ENCODE results near the gene PNMA1. TPM values are rescaled to one million over a fixed set of nuclear protein-coding genes. Genes with fewer than 3 reads are reported as not detected.

The PNMA1 gene
- total and polyA plus RNA-seq, 7 donors: 11.4 to 63.1 (median 33.5) TPM

DNA sequence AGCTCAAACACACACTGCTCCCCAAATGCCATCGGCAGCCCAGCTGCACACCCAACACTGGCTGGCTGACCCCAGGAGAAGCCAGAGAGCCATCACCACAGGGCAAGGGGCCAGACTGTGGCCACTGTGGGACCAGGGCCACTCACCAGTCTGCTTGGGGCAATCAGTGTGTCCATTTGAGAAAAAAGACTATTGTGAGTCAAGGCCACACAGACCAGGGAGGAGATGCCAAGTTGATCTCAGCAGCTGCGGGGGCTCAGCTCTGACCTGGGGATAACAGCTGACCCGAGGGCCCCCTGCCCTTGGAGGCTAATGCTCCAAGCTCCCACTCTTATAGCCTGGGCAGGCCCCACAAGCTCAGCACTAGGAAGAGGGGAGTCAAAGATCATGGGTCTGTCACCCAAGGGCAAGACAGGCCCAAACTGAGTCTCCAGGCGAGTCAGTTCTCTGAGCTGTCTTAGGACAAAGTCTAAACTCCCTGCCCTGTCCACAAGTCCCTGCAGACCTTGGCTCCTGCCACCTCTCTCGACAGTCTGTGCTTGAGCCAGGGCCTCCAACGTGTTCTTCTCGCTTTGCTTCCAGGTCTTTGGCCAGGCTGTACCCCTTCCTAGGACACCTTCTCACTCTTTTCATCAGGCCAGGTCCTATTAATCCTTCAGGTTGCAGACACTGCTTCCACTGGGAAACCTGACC, 30.1 kb upstream of the PNMA1 start:
- TF ChIP-seq, protein P1, sequence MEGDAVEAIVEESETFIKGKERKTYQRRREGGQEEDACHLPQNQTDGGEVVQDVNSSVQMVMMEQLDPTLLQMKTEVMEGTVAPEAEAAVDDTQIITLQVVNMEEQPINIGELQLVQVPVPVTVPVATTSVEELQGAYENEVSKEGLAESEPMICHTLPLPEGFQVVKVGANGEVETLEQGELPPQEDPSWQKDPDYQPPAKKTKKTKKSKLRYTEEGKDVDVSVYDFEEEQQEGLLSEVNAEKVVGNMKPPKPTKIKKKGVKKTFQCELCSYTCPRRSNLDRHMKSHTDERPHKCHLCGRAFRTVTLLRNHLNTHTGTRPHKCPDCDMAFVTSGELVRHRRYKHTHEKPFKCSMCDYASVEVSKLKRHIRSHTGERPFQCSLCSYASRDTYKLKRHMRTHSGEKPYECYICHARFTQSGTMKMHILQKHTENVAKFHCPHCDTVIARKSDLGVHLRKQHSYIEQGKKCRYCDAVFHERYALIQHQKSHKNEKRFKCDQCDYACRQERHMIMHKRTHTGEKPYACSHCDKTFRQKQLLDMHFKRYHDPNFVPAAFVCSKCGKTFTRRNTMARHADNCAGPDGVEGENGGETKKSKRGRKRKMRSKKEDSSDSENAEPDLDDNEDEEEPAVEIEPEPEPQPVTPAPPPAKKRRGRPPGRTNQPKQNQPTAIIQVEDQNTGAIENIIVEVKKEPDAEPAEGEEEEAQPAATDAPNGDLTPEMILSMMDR (IDR thresholded peaks at IDR 0.05): no peak
- TF ChIP-seq POLR2A (IDR thresholded peaks at IDR 0.05) (no peak), POLR2AphosphoS5 (IDR thresholded peaks at IDR 0.05) (no peak), EP300 (IDR thresholded peaks at IDR 0.05) (no peak)
- Histone ChIP-seq H3K27ac (peak overlapping the region; percentile 87 to 100 (median 94)), H3K9me3 (no peaks in the 10 kb centered on the region), H3K4me3 (no peak overlapping the region), H3K27me3 (no peaks in the 10 kb centered on the region), H3K36me3 (peaks cover 3 to 7% (median 5%) of the 10 kb centered on the region in 4 donors), H3K4me1 (peaks cover 0 to 100% (median 99%) of the 10 kb centered on the region in 4 donors)
- DNase-seq: no peak
- intact Hi-C loops (cut with DNase I): no loop called here
- 29 to 50% methylated on average over 7 of the region's 7 CpGs for WGBS, 2 donors

DNA sequence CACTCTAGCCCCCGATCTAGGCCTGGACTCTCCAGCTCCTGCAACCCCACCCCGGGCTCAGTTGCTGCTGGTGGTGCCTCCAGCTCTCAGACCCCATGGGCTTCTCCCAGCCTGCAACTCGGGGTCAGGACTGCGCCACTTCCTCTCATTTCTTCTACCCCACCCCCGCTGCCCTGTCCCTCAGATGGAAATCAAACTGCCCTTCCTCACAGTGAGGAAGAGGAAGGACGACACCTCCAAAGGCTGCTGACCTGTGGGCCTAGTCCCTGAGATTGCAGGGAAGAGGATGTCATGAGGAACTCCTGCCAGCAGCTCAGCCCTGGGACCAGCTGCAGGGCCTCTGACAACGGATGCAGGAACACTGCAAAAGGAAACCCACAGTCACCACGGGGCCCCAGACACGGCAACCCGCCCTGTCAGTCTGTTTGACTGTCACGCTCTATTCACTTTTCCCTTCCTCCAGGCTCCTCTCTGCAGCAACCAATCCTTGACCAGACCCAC, 29.3 kb upstream of the PNMA1 start:
- H3K36me3 ChIP-seq: peaks cover 11 to 15% (median 13%) of the 10 kb centered on the region in 4 donors
- TF ChIP-seq, protein P1 (IDR thresholded peaks at IDR 0.05): no peak
- no peak for TF ChIP-seq EP300 (IDR thresholded peaks at IDR 0.05)
- TF ChIP-seq POLR2A (IDR thresholded peaks at IDR 0.05): no peak
- peak in 1 of 4 donors; percentile 18 for TF ChIP-seq POLR2AphosphoS5 (IDR thresholded peaks at IDR 0.05)
- 24 to 57% methylated on average over 11 of the region's 11 CpGs for WGBS, 2 donors
- no peaks in the 10 kb centered on the region for H3K9me3 ChIP-seq
- no peaks in the 10 kb centered on the region for H3K27me3 ChIP-seq
- H3K4me1 ChIP-seq: peaks cover 0 to 100% (median 99%) of the 10 kb centered on the region in 4 donors
- H3K27ac ChIP-seq: peak overlapping the region; percentile 87 to 100 (median 94)
- DNase-seq: peak; percentile 85
- no peak overlapping the region for H3K4me3 ChIP-seq
- intact Hi-C loops (cut with DNase I): no loop called here

DNA sequence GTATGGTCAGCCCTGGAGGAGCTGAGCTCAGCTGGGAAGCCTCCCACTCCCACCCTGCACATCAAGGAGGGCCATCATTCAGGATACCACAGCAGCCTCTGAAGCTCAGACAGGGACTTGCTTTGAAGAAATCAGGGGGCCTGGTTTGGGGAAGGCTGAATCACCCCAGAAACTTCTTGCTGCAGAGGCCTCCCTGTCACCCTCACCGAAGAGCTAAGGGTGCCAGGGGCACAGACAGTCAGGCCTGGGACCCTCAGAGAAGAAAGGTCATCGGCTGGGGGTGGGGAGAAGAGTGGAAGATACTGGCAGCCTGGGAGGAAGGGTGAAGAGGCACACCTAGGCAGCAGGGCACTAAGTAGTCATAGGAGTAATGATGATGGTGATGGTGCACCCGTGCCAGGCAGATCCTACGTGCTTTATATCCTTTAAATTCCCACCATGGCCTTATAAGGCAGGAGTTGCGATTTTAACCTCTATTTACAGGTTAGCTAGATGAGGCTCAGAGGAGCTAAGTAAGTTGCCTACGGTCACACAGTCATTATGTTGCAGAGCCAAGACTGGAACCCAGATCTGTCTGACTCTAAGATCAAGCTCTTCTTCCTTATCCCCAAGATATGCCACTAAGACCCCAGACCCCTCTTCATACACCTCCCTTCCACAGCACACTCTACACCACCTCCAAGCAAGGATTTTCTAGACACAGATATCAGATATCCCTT, 28.5 kb upstream of the PNMA1 start:
- intact Hi-C loops (cut with DNase I): no loop called here
- 62 to 68% methylated on average over 6 of the region's 6 CpGs for WGBS, 2 donors
- TF ChIP-seq, protein P1 (IDR thresholded peaks at IDR 0.05): no peak
- TF ChIP-seq POLR2A (IDR thresholded peaks at IDR 0.05) (no peak), POLR2AphosphoS5 (IDR thresholded peaks at IDR 0.05) (no peak), EP300 (IDR thresholded peaks at IDR 0.05) (no peak)

DNA sequence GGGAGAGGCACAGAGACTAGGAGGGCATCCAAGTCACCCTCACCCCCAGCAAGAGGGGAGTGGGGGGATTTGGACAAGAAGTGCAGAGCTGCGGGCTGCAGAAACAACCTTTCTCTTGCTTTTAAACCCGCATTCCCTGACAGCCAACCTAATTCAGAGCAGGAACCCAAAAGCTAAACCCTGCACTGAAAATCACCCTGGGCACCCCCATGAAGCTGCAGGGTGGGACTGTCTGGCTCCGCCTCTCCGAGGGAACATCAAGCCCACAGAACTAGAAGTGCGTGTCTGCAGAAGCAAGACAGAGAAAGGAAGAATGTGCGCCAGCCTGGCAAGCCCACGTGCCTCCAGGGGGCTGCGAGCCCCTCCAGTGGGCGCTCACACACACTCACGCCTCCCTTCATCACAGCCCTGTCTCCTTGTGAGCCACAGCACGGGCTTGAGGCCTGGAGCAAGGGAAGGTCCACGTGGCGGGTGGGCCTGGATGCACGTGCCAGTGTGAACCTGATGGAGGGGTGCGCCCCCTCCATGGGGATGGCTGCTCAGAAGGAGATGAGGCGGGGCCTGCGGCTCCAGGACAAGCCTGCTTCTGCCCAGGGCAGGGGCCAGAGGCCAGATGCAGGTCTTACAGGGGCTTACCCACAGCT, 27.8 kb upstream of the PNMA1 start:
- Histone ChIP-seq H3K9me3 (no peaks in the 10 kb centered on the region), H3K36me3 (peaks cover 17 to 29% (median 22%) of the 10 kb centered on the region in 4 donors), H3K4me3 (peak overlapping the region in 3 of 4 donors; percentile 27 to 35 (median 33)), H3K27ac (peak overlapping the region; percentile 87 to 100 (median 94)), H3K27me3 (no peaks in the 10 kb centered on the region), H3K4me1 (peaks cover 0 to 90% (median 87%) of the 10 kb centered on the region in 4 donors)
- WGBS, 2 donors: 30 to 40% methylated on average over 17 of the region's 17 CpGs
- intact Hi-C loops (cut with DNase I): no loop called here
- DNase-seq: peak; percentile 70
- TF ChIP-seq, protein P1 (IDR thresholded peaks at IDR 0.05): no peak
- TF ChIP-seq EP300 (IDR thresholded peaks at IDR 0.05) (no peak), POLR2AphosphoS5 (IDR thresholded peaks at IDR 0.05) (peak in 1 of 4 donors; percentile 20)

More for the DNA sequence above, 28.5 kb upstream of the PNMA1 start:
- peaks cover 13 to 22% (median 17%) of the 10 kb centered on the region in 4 donors for H3K36me3 ChIP-seq
- peaks cover 0 to 97% (median 93%) of the 10 kb centered on the region in 4 donors for H3K4me1 ChIP-seq
- H3K27me3 ChIP-seq: no peaks in the 10 kb centered on the region
- H3K27ac ChIP-seq: peak overlapping the region; percentile 87 to 100 (median 94)
- DNase-seq: no peak
- no peaks in the 10 kb centered on the region for H3K9me3 ChIP-seq
- no peak overlapping the region for H3K4me3 ChIP-seq
